Glutamatergic neuron (in vitro differentiated cells): ENCODE measurements around the gene RAD51B. TPM values are rescaled to one million over a fixed set of nuclear protein-coding genes. Genes with fewer than 3 reads are reported as not detected.

ENCODE experiments used
- DNase-seq: peaks from one replicate; pipeline ENCODE4 v3.0.0; 2022
- H3K27ac Mint-ChIP-seq: one replicate; pipeline ENCODE4 v1.8.0; 2020; ENCODE audit warnings: mild to moderate bottlenecking, mixed read lengths, inconsistent platforms; ENCODE audit not compliant: unreplicated experiment
- H3K27me3 Mint-ChIP-seq: one replicate; pipeline ENCODE4 v1.8.0; 2020; ENCODE audit warnings: mild to moderate bottlenecking, moderate library complexity, mixed read lengths, inconsistent platforms; ENCODE audit not compliant: unreplicated experiment
- H3K36me3 Mint-ChIP-seq: one replicate; pipeline ENCODE4 v1.8.0; 2020; ENCODE audit warnings: mild to moderate bottlenecking, mixed read lengths, inconsistent platforms; ENCODE audit not compliant: unreplicated experiment
- H3K4me1 Mint-ChIP-seq: one replicate; pipeline ENCODE4 v1.8.0; 2020; ENCODE audit warnings: mild to moderate bottlenecking, low read depth, mixed read lengths, inconsistent platforms; ENCODE audit not compliant: unreplicated experiment
- H3K4me3 Mint-ChIP-seq: one replicate; pipeline ENCODE4 v1.8.0; 2020; ENCODE audit warnings: mild to moderate bottlenecking, mixed read lengths, inconsistent platforms; ENCODE audit not compliant: unreplicated experiment
- H3K9me3 Mint-ChIP-seq: one replicate; pipeline ENCODE4 v1.8.0; 2020; ENCODE audit warnings: mild to moderate bottlenecking, moderate library complexity, mixed read lengths, inconsistent platforms; ENCODE audit not compliant: unreplicated experiment
- CTCF ChIP-seq: fragments of 200-600 bp; sonication (generic); IDR thresholded peaks from one replicate; pipeline ENCODE4 v1.5.0; 2021; ENCODE audit not compliant: partially characterized antibody, unreplicated experiment
- total RNA-seq: library from RNA; stranded (reverse); fragmentation: NEBNext Ultra II Directional; extraction: Animal tissue kit (Norgen Biotek cat#: 25700); gene quantifications from one replicate; pipeline ENCODE4 v1.2.1, GENCODE V29; 2021; ENCODE audit not compliant: unreplicated experiment

RAD51B gene
- total RNA-seq, 1 donor from 2014 or later = 9.7 TPM

GRCh38 chr14:68544081-68544892 lies 724.7 kb downstream of the RAD51B start:
- peaks cover 10% of the 10 kb centered on the region for H3K4me1 Mint-ChIP-seq
- no peaks in the 10 kb centered on the region for H3K36me3 Mint-ChIP-seq
- no peak for DNase-seq
- no peak for TF ChIP-seq CTCF
- peaks cover 2% of the 10 kb centered on the region for H3K27me3 Mint-ChIP-seq
- peaks cover 2% of the 10 kb centered on the region for H3K9me3 Mint-ChIP-seq
- H3K27ac Mint-ChIP-seq = no peak overlapping the region
- H3K4me3 Mint-ChIP-seq = no peak overlapping the region

- Mint-ChIP-seq H3K27me3 (peaks cover 2% of the 10 kb centered on the region), H3K9me3 (peaks cover 2% of the 10 kb centered on the region), H3K4me1 (peaks cover 11% of the 10 kb centered on the region), H3K4me3 (no peak overlapping the region), H3K27ac (no peak overlapping the region), H3K36me3 (no peaks in the 10 kb centered on the region)
- DNase-seq = no peak
- no peak for TF ChIP-seq CTCF
Observed at GRCh38 chr14:68546839-68547238, 727.3 kb downstream of the RAD51B start.

GRCh38 chr14:68547305-68548193 lies 728.0 kb downstream of the RAD51B start:
- H3K9me3 Mint-ChIP-seq = peaks cover 2% of the 10 kb centered on the region
- H3K36me3 Mint-ChIP-seq = no peaks in the 10 kb centered on the region
- no peak for TF ChIP-seq CTCF
- H3K4me1 Mint-ChIP-seq = peaks cover 10% of the 10 kb centered on the region
- DNase-seq = no peak
- H3K4me3 Mint-ChIP-seq = no peak overlapping the region
- H3K27ac Mint-ChIP-seq = no peak overlapping the region
- peaks cover 2% of the 10 kb centered on the region for H3K27me3 Mint-ChIP-seq

- Mint-ChIP-seq H3K27ac (no peak overlapping the region), H3K4me3 (no peak overlapping the region)
Observed at GRCh38 chr14:68548194-68549076, 728.9 kb downstream of the RAD51B start.

More at GRCh38 chr14:68548194-68549076, 728.9 kb downstream of the RAD51B start:
- no peak for DNase-seq
- no peak for TF ChIP-seq CTCF
- H3K36me3 Mint-ChIP-seq = no peaks in the 10 kb centered on the region
- peaks cover 2% of the 10 kb centered on the region for H3K9me3 Mint-ChIP-seq
- H3K27me3 Mint-ChIP-seq = no peaks in the 10 kb centered on the region
- H3K4me1 Mint-ChIP-seq = peaks cover 8% of the 10 kb centered on the region
